Prostate gland (tissue), 2 donors: Measurements from ENCODE around the gene PLXDC2.

Experiments
- POLR2A ChIP-seq: fragments of 450-650 bp; IDR thresholded peaks from one replicate; pipeline ENCODE4 v1.6.1; 2016; ENCODE audit warnings: antibody characterized with exemption, mild to moderate bottlenecking
- TF ChIP-seq, protein P1 (sequence below), 4 experiments: fragments of 200-600 bp in 2 of 4; fragments of 450-650 bp in 2 of 4; sonication (generic) in 2 of 4; IDR thresholded peaks; 1 replicate in 3 of 4; 2 replicates in 1 of 4; pipeline ENCODE4 v1.5.1; 2016 to 2019; ENCODE audit warnings: antibody characterized with exemption in 4 of 4, mild to moderate bottlenecking in 2 of 4, moderate library complexity in 2 of 4

DNA sequence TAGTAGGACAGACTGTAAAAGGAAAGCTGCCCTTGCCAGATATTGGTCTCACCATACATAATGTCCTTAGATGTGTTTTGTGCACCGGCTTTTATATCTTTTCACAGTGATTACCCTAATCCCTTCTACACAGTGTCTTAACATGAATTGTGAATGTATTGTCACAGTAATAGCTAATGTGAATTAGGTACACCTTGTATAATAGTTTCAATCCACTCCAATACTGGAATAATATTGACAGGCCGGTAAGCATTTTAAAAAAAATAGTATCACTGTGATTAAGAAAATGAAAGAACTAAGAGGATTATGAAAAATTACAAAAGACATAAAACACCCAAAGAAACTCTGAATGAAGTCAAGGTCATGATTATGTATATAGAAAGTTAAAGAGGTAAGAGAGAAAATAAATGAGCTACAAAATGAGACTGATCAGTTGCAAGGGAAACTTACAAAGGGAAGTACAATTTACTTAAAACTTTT is 420.9 kb downstream of the PLXDC2 start:
- TF ChIP-seq, protein P1, sequence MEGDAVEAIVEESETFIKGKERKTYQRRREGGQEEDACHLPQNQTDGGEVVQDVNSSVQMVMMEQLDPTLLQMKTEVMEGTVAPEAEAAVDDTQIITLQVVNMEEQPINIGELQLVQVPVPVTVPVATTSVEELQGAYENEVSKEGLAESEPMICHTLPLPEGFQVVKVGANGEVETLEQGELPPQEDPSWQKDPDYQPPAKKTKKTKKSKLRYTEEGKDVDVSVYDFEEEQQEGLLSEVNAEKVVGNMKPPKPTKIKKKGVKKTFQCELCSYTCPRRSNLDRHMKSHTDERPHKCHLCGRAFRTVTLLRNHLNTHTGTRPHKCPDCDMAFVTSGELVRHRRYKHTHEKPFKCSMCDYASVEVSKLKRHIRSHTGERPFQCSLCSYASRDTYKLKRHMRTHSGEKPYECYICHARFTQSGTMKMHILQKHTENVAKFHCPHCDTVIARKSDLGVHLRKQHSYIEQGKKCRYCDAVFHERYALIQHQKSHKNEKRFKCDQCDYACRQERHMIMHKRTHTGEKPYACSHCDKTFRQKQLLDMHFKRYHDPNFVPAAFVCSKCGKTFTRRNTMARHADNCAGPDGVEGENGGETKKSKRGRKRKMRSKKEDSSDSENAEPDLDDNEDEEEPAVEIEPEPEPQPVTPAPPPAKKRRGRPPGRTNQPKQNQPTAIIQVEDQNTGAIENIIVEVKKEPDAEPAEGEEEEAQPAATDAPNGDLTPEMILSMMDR (IDR thresholded peaks at IDR 0.05): no peak
- TF ChIP-seq POLR2A: no peak
